GM12874 (cell line): ENCODE measurements around the gene CCDC6.

Experiments used
- TF ChIP-seq, protein P1 (sequence below): IDR thresholded peaks from 2 replicates; pipeline ENCODE4 v1.5.1; 2011; ENCODE audit warnings: low read depth, mild to moderate bottlenecking, control low read depth, low read length, moderate library complexity; ENCODE audit not compliant: insufficient read depth

The CCDC6 gene

DNA sequence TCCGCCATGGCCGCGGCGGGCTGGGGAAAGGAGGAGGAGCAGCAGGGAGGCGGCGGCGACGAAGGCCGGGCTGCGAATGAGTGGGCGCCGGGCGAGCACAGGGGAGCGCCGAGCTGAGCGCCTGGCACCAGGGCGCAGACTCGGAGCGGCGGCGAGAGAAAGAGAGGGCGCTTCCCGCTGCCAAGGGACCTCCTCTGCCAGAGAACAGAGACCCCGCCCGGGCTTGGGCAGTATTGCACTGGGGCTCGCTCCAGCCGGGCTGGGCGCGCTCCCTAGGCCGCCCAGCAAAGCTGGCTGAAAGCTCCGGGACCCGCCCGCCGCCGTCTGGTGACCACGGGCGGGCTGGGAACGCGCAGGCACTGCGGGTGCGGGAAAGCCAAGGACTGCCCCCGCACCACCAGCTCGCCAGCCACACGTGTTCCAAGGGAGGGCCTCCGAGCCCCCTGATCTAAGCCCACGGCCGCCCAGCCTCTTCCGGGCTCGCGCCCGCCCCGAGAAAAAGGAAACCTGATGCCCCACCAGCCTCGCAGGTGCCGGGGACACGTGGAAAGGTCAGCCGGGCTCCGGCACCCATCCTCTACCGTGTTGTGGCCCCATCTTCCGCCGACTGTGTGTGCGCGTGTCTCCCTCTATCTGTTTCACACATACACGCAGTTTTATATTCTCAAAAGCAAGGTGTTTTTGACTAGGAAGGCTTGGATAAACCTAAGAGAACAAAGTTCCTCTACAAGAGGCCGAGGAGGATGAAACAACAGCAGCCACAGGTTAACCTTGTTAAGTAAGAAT, at the start of gene CCDC6:
Gene CCDC6, minus strand, starts transcription at position 140 of the 786 bp plus-strand sequence. Its CDS starts 132 bp downstream, at position 8.
- TF ChIP-seq, protein P1, sequence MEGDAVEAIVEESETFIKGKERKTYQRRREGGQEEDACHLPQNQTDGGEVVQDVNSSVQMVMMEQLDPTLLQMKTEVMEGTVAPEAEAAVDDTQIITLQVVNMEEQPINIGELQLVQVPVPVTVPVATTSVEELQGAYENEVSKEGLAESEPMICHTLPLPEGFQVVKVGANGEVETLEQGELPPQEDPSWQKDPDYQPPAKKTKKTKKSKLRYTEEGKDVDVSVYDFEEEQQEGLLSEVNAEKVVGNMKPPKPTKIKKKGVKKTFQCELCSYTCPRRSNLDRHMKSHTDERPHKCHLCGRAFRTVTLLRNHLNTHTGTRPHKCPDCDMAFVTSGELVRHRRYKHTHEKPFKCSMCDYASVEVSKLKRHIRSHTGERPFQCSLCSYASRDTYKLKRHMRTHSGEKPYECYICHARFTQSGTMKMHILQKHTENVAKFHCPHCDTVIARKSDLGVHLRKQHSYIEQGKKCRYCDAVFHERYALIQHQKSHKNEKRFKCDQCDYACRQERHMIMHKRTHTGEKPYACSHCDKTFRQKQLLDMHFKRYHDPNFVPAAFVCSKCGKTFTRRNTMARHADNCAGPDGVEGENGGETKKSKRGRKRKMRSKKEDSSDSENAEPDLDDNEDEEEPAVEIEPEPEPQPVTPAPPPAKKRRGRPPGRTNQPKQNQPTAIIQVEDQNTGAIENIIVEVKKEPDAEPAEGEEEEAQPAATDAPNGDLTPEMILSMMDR = peak; percentile 82

DNA sequence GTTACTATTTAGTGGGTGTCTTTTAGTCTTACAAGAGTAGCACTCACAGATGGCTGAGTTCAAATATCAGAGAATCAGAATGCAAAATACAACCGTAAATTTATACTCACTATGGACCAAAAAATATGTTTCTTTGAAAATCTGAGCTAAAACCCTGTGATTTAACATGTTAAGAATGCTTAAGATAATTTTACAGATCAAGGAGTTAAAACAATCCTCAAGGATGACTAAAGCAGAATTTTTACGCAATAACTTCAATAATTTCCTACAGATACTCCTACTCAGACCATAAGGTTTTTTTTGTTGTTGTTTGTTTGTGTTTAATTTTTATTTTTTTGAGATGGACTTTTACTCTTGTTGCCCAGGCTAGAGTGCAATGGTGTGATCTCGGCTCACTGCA, 47.9 kb upstream of the CCDC6 start:
- TF ChIP-seq, protein P1 = no peak

DNA sequence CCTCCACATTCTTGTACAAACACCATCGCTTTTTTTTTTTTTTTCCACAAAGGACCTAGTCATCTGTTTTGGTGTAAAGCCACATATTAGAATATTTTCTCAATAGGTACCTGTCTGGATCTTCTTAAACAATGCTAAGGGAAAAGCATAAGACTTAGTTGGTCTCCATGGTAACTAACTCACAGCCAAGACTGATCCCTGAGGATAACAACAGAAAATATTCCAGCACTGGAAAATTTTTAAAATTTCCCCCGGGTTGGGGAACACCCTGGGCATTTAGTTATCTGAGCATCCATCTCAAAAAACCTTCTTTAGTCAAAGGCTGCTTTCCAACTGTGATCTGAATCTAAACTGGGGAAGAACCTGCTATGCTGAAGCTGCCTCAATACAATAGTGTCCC, 43.7 kb upstream of the CCDC6 start:
- TF ChIP-seq, protein P1 = no peak

DNA sequence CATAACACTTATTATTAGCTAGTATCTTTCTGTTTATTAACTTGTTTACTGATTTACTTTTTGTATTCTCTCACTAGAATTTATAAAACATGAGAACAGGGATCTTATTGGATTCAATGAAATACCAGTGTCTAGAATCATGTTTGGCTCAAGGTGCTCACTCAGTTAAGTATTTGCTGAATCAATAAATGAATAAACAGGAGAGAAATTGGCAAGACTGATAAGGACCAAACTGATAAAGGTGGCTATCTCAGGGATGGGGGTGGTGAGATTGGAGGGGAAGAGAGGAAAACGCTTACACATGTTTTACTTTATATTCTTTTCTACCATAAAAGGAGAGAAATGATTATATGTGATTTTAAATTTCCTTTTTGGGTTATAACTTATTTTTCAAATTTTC, 43.3 kb upstream of the CCDC6 start:
- TF ChIP-seq, protein P1 = no peak

DNA sequence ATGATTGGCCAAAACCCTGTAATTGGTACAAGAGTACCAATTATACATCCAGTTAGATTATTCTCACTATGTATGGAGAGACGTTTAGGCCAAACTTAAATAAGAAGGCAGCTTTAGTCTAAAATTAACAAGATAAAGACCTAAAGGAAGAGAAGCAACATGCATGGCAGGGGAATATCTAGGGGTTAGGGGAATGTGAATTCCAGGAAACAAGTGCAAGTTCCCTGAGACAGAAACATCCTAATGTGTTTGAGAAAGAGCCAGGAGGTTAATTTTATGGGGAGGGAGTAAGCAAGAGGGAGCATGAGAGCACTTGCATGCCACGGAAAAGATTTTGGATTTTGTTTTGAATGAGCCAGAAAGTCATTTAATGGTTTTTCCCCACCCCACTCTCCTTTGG, 39.6 kb upstream of the CCDC6 start:
- TF ChIP-seq, protein P1 = no peak

DNA sequence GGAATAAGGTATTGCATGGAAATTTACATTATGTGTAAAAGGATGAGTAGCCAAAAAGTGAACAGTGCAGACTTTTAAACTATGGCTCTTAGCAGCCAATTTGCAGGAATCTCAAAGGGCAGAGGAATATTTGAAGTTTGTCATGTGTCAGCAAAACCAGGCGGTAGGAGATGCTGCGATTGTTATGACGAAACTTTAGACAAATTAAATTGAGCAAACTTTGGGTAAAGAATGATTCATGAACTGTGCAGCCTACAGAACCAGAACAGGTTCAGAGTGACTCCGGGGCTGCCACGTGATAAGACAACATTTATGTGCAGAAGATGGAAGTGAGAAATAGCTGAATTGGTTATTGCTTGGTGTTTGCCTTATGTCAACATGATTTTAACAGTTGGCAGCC, 39.2 kb upstream of the CCDC6 start:
- TF ChIP-seq, protein P1 = no peak

DNA sequence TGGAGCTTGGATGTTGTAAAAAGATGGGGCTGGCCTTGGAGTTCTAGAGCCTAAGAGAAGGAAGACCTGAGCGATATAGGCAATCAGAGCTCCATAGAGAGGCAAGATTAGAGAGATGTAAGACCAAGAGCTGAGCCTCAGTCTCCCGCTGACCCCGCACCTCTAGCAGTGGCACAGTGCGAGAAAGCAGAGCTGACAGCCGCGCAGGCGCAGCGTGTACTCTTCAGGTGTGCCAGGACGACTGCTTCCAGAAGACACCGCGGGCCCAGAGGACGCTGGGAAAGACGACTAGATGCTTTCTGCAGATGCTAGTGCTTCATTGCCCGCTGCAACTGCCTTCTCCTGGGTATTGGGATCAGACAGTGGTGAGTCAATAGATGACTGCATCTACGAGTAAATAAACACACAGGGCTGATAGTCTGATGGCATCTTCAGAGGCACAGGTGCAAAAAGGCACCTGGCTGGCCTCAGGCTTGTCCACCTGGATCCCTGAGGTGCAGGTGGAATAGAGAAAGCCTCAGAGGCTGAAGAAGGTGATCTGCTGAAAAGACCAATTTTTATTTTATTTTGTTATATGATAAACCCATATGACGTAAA, 38.1 kb upstream of the CCDC6 start:
- TF ChIP-seq, protein P1 = no peak
